ELF-1 (cell line): Measurements from ENCODE around the gene TXNL1.
"Not testable (repeated sequence)": the region's sequence is repeated elsewhere in the genome, so short reads cannot be mapped to it uniquely, and the experiment has no call there.

Source experiments
- DNase-seq: peaks from one replicate; pipeline ENCODE4 v3.0.0-alpha.2; 2016; ENCODE audit warnings: low read depth, low spot score

The TXNL1 gene

GRCh38 chr18:56645415-56646016 is 7.1 kb upstream of the TXNL1 start:
- DNase-seq: no peak

DNA sequence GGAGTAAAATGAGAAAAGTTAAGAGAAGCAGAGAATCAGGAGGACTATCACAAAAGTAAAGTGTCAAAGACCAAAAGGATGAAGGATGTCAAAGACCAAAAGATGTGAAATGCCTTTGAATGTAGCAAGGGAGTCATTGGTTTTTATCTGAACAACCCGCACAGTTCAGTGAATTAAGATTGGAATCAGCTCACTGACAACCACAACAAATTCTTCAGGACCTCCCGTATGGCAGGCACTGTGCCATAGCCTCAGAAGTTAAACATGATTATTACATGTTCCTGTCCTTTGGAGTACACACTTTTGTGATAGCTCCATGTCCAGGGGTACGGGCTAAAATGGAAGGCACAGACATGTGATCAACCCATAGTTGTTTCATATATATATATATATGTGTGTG is 5.0 kb upstream of the TXNL1 start:
- DNase-seq: no peak

DNA sequence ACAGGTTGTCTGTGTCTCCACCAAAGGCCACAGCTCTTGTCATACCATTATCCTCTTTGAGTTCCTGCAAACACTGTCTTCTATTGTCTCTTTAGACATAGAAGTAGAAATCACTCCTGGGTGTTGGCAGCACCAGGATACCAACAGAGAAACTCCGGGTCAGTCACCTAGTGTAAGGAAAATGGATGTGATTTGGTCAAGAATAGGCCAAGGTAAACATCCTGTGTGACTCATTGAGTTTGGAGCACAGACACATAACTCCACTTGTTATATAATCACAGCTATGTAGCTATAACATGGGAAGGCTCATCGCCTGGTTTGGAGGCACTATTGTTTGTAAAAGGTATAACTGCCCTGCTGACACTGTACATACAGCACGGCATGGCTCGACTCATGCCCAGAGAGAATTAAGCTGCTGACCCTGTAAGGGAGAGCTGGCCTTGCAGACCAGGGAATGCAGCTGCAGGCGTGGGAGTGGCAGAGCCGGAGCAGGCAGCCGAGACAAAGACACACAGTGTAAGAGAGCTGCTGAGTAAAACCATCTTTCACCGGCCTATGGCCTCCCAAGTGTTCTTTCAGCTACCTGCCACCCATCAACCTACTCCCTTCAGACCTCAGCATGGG is 3.4 kb upstream of the TXNL1 start:
- no peak for DNase-seq

DNA sequence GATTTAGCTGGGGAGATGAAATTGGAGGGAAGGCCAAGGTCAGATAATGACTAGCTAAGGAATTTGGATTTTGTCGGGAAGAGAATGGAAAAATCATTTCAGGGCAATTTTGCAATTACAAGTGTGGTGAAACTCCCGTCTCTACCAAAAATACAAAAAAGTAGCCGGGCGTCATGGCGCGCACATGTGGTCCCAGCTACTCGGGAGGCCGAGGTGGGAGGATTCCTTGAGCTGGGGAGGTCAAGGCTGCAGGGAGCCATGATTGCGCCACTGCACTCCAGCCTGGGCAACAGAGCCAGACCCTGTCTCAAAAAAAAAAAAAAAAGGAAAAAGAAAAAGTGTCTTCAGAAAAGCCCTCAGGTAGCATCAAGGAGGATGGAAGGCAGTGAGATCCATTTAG is 1.2 kb upstream of the TXNL1 start:
- no peak for DNase-seq

DNA sequence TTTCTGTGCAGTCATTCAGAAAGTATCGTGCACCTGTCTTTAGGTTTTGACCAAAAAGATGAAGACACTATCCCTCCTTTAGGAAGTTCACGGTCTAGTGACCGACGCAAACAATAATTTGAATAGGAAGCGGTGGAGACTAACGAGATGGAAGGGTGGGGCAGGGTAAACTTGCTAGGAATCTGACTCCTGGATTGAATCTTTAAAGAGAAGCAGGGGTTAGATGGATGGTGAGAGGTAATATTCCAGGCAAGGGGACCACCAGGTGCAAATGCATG is 651 bp upstream of the TXNL1 start:
- no peak for DNase-seq

- no peak for DNase-seq
Observed at GRCh38 chr18:56637711-56638231, 621 bp downstream of the TXNL1 start.

GRCh38 chr18:56637176-56637575 is 1.2 kb downstream of the TXNL1 start:
- DNase-seq: no peak

DNA sequence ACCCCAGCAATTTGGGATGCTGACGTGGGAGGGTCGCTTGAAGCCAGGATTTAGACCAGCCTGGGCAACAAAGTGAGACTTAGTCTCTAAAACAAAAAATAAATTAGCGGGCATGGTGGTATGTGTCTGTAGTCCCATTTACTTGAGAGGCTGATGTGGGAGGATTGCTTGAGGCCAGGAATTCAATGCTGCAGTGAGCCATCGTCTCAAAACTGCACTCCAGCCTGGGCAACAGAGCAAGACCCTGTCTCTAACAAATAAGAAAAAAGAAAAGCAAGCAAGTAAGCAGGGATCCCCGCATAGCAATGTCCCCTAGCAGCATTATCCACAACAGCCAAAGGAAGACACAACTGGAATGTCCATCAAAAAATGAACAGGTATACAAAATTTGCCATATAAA is 3.4 kb downstream of the TXNL1 start:
- no peak for DNase-seq

DNA sequence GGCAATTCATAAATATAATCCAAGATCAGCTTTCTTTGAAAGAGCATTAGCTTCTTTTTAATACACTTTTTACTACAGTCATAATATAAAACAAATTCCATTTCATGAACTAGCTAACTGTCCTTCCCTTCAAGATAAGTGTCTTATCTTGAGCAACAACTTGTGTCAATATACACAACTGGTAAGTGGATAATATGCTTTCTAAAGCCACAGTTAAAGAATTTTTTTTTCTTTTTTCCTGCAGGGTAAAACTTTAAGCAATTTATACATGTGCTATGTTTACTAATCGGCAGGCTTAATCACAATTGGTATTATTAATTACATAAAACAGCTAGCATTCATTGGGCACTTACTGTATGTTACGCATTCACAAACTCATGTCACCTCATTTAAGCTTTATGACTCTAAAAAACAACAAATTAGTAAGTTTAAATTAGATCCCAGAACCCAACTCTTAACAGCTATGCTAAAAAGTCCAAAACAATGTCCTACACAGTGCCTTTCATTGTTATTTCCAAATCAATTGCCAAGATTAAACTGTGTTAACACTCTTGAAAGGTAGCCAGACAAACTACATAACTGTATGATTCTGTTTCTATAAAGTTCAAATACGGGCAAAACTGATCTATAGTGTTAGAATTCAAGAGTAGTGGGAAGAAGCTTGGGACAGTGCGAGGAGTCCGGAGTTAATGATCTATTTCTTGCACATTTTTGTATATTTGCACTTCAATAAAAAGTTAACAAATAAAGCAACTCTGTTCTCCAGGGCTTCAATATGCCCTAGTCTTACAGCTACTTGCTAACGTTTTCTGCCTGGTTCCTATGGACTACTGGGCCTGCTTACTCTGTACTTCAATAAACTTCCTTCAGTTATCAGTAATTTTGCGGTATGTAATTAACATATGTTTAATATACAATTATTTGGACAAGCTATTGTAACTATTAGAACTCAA is 6.0 kb downstream of the TXNL1 start:
- no peak for DNase-seq

DNA sequence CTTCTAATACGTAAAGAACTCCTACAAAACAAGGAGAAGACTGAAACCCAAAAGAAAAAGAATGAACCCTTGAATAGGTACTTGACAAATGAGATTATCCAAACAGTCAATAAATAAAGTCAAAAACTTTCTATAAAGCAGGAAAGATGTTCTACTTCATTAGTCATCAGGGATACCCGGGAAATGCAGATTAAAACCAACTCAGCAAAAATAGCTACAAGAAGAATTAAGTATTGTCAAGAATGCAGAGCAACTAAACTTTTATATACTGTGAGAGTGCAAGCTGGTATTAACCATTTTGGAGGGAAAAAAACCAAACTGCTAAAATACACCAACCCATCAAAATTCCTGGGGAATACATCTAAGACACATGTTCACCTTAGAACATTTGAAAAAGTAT is 10.4 kb downstream of the TXNL1 start:
- DNase-seq: no peak

DNA sequence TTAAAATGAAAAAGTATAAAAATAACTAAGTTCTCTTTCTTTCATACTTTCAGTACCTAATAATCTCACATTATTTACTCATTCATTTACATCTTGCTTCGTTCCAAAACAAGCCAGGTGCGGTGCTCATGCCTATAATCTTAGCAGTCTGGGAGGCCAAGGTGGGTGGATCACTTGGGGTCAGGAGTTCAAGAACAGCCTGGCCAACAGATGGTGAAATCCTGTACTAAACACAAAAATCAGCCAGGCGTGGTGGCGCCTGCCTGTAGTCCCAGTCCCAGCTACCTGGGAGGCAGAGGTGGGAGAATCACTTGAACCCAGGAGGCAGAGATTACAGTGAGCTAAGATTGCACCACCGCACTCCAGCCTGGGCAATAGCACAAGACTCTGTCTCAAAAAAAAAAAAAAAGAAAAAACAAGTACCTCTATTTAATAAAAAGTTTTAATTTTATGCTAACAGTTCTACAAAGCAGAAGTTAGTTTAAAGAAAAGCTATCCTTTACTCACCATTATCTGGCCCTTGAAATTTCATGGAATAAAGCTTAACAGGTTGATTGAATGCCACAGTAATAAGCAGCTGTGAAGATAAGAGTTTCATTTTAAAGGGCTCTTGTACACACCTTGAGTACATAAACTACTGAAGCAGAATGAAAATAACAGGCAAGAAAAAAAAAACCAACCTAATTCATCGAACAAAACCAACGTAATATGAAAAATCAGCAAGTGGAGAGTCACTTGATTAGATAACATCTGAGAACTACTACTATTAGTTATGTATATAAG is 22.5 kb downstream of the TXNL1 start:
- DNase-seq: no peak

- no peak for DNase-seq
Observed at GRCh38 chr18:56606618-56607017, 31.8 kb downstream of the TXNL1 start.

GRCh38 chr18:56598422-56598821 is 40.0 kb downstream of the TXNL1 start:
- no peak for DNase-seq

GRCh38 chr18:56593906-56594305 is 44.5 kb downstream of the TXNL1 start:
- DNase-seq: no peak

DNA sequence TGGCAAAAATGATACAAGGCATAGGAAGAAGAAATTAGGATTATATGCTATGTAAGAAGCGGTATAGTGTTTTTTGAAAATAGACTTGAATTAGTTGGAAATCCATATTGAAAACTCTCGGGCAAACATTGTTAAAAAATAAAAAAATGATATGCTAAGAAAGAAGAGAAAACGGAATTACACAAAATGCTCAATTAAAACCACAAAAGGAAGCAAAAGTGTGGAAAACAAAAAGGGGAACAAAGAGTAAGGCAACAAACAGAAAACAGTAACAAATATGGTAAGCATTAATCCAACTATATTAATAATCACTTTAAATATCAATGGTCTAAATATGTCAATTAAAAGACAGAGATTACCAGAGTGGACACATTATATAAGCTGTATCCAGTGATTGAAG is 58.4 kb downstream of the TXNL1 start:
- no peak for DNase-seq

- DNase-seq: no peak
Observed at GRCh38 chr18:56579451-56579850, 58.9 kb downstream of the TXNL1 start.

DNA sequence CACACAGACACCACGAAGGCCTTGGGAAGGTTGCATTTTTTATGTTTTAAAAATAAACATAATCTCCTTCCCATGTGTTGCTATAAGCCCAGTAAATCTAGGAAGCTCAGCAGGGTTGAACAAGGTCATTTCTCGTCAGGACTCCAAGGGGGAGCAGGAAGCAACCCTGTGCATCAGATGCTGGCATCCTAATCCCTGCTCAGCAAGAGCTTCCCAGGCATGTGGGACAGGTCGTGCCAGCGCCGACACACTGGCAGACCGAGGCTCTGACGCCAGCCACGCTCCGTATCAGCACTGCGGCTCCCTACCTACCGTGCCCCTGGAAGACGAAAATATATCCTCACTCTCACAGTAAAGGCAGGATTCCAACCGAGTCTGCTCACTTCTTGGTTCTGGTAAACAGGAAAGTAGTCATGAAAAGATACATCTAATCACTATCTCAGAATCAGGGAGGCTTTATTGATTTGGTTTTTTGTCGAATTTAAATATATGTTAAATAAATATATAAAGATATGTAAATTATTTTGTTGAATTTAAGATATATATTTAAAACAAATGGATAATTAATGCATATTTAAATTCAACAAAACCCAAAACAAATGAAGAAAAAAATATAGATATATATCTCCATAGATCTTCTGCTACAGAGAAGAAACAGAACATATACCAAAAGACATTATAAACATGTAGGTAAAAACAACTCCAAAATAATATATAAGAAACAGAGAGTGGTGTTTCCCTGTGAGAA is 61.4 kb downstream of the TXNL1 start:
- DNase-seq: no peak

DNA sequence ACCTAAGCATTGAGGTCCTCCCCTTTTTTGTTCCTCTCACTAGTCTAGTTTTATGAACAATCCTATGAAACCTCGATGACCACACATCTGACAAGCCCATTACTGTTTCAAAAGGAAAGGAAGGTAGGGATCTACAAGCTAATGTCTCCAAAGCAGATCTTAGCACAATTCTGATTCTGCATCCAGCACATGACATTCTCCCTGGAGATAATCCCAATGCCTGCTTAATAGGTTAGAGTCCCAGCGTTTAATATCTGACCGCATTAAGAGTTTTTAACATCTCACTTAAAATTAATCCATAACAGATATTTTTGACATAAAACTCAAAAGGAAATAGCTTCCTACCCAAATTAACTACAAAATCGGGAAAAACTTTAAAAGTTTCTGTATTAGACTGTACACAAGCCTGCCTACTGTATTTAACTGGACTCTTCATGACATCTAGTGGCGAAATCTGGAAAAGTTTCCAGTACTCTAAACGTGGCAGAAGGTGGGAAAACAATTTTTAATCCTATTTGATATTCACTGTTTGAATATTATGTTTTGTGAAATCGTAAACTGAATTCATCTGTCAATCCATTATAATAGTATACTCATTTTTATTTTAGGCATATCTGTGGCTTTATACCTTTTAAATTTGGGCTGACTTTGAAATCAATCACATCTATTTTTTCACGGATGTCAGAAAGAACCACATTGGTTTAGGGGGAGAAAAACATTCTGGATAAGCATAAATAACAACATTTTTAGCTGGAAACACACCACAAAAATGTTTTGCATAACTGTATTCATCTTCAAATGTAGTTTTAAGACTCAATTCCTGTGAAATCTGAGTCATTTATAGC is 62.4 kb downstream of the TXNL1 start:
- no peak for DNase-seq

- no peak for DNase-seq
Observed at GRCh38 chr18:56574861-56575260, 63.5 kb downstream of the TXNL1 start.

DNA sequence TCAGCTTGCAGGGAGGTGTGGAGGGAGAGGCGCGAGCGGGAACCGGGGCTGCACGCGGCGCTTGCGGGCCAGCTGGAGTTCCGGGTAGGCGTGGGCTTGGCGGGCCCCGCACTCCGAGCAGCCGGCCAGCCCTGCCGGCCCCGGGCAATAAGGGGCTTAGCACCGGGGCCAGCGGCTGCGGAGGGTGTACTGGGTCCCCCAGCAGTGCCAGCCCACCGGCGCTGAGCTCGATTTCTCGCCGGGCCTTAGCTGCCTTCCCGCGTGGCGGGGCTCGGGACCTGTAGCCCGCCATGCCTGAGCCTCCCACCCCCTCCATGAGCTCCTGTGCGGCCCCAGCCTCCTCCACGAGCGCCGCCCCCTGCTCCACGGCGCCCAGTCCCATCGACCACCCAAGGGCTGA is 66.1 kb downstream of the TXNL1 start:
- DNase-seq: not testable (repeated sequence)
